SK-N-SH treated with all-trans-retinoic acid at 6 μM for 48 hours (cell line): Measurements from ENCODE around the gene CD200R1L.

Source experiments
- ATAC-seq: fragments of 200-7000 bp; cut with Tn5 transposase; 3 replicates; pipeline ENCODE4 v1.9.1; 2020; ENCODE audit warnings: mild to moderate bottlenecking, moderate library complexity
- ARNTL ChIP-seq: fragments of 450-650 bp; formaldehyde crosslinking; IDR thresholded peaks from 2 replicates; pipeline ENCODE4 v1.5.0; 2020; ENCODE audit warnings: low read depth, mild to moderate bottlenecking, moderate library complexity, borderline replicate concordance
- BACH2 ChIP-seq: fragments of 250-450 bp; sonication (Bioruptor Pico); IDR thresholded peaks from 2 replicates; pipeline ENCODE4 v1.9.0; 2021; ENCODE audit warnings: mild to moderate bottlenecking, borderline replicate concordance
- ESRRG ChIP-seq: fragments of 250-450 bp; sonication (Bioruptor Pico); IDR thresholded peaks from 2 replicates; pipeline ENCODE4 v1.6.1; 2021; ENCODE audit warnings: mild to moderate bottlenecking
- GLIS3 ChIP-seq: fragments of 250-450 bp; sonication (Bioruptor Pico); IDR thresholded peaks from 2 replicates; pipeline ENCODE4 v1.5.0; 2020; ENCODE audit warnings: mild to moderate bottlenecking, moderate library complexity
- ISL1 ChIP-seq: fragments of 250-450 bp; sonication (Bioruptor Pico); IDR thresholded peaks from 2 replicates; pipeline ENCODE4 v2.1.2; 2022; ENCODE audit warnings: mild to moderate bottlenecking, moderate library complexity
- OSR1 ChIP-seq: fragments of 250-450 bp; sonication (Bioruptor Pico); IDR thresholded peaks from 2 replicates; pipeline ENCODE4 v1.8.0; 2022; ENCODE audit warnings: moderate library complexity, mild to moderate bottlenecking, inconsistent platforms
- PATZ1 ChIP-seq: fragments of 250-450 bp; sonication (Bioruptor Pico); IDR thresholded peaks from 2 replicates; pipeline ENCODE4 v1.8.0; 2020; ENCODE audit warnings: mild to moderate bottlenecking, moderate library complexity, borderline replicate concordance
- POU6F1 ChIP-seq: fragments of 250-450 bp; sonication (Bioruptor Pico); IDR thresholded peaks from 2 replicates; pipeline ENCODE4 v1.8.0; 2021; ENCODE audit warnings: low read depth, mild to moderate bottlenecking, moderate library complexity, borderline replicate concordance
- RARB ChIP-seq: fragments of 250-450 bp; sonication (Bioruptor Pico); IDR thresholded peaks from 2 replicates; pipeline ENCODE4 v1.8.0; 2021; ENCODE audit warnings: mild to moderate bottlenecking, moderate library complexity
- TCF4 ChIP-seq: fragments of 250-450 bp; sonication (Bioruptor Pico); IDR thresholded peaks from 2 replicates; pipeline ENCODE4 v1.8.0; 2021; ENCODE audit warnings: mild to moderate bottlenecking, moderate library complexity, borderline replicate concordance
- TOX ChIP-seq: fragments of 250-450 bp; sonication (Bioruptor Pico); IDR thresholded peaks from 2 replicates; pipeline ENCODE4 v1.8.0; 2021; ENCODE audit warnings: mild to moderate bottlenecking, moderate library complexity, borderline replicate concordance
- TSHZ2 ChIP-seq: fragments of 250-450 bp; sonication (Bioruptor Pico); IDR thresholded peaks from 2 replicates; pipeline ENCODE4 v1.5.0; 2020; ENCODE audit warnings: mild to moderate bottlenecking, moderate library complexity
- ZC3H10 ChIP-seq: fragments of 250-450 bp; sonication (Bioruptor Pico); IDR thresholded peaks from 2 replicates; pipeline ENCODE4 v1.5.1; 2021; ENCODE audit warnings: mild to moderate bottlenecking, moderate library complexity
- ZFP3 ChIP-seq: fragments of 250-450 bp; sonication (Bioruptor Pico); IDR thresholded peaks from 2 replicates; pipeline ENCODE4 v1.5.0; 2020; ENCODE audit warnings: mild to moderate bottlenecking, moderate library complexity
- ZFP30 ChIP-seq: fragments of 450-650 bp; formaldehyde crosslinking; IDR thresholded peaks from 2 replicates; pipeline ENCODE4 v1.5.0; 2022; ENCODE audit warnings: mild to moderate bottlenecking, moderate library complexity
- ZNF565 ChIP-seq: fragments of 450-650 bp; formaldehyde crosslinking; conservative IDR thresholded peaks from 2 replicates; pipeline ENCODE4 v1.5.0; 2020; ENCODE audit warnings: low read depth, mild to moderate bottlenecking, moderate library complexity
- ZNF8 ChIP-seq: fragments of 450-650 bp; formaldehyde crosslinking; IDR thresholded peaks from 2 replicates; pipeline ENCODE4 v1.5.0; 2020; ENCODE audit warnings: mild to moderate bottlenecking, moderate library complexity
- TF ChIP-seq, protein P1 (sequence below): fragments of 250-450 bp; sonication (Bioruptor Pico); IDR thresholded peaks from 2 replicates; pipeline ENCODE4 v1.5.1; 2020; ENCODE audit warnings: low read depth, mild to moderate bottlenecking, moderate library complexity

Gene CD200R1L

GRCh38 chr3:112786881-112787579, 59.6 kb downstream of the CD200R1L start (continued):
- TF ChIP-seq ARNTL (CRISPR knock-in tag), result no peak
- TF ChIP-seq ZFP30, result no peak

- ATAC-seq, result no peak
- TF ChIP-seq, protein P1, sequence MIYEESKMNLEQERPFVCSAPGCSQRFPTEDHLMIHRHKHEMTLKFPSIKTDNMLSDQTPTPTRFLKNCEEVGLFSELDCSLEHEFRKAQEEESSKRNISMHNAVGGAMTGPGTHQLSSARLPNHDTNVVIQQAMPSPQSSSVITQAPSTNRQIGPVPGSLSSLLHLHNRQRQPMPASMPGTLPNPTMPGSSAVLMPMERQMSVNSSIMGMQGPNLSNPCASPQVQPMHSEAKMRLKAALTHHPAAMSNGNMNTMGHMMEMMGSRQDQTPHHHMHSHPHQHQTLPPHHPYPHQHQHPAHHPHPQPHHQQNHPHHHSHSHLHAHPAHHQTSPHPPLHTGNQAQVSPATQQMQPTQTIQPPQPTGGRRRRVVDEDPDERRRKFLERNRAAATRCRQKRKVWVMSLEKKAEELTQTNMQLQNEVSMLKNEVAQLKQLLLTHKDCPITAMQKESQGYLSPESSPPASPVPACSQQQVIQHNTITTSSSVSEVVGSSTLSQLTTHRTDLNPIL (CRISPR knock-in tag), result no peak
- TF ChIP-seq RARB (CRISPR knock-in tag) (no peak), ZFP3 (no peak), ZC3H10 (CRISPR knock-in tag) (no peak), ISL1 (CRISPR knock-in tag) (no peak), ARNTL (CRISPR knock-in tag) (no peak), POU6F1 (CRISPR knock-in tag) (no peak), BACH2 (CRISPR knock-in tag) (no peak), PATZ1 (CRISPR knock-in tag) (no peak), ZNF565 (CRISPR knock-in tag) (no peak), OSR1 (no peak), GLIS3 (no peak)
- TF ChIP-seq, all 23 proteins: peak for 0
Measured at GRCh38 chr3:112786002-112786590, 60.6 kb downstream of the CD200R1L start.

DNA sequence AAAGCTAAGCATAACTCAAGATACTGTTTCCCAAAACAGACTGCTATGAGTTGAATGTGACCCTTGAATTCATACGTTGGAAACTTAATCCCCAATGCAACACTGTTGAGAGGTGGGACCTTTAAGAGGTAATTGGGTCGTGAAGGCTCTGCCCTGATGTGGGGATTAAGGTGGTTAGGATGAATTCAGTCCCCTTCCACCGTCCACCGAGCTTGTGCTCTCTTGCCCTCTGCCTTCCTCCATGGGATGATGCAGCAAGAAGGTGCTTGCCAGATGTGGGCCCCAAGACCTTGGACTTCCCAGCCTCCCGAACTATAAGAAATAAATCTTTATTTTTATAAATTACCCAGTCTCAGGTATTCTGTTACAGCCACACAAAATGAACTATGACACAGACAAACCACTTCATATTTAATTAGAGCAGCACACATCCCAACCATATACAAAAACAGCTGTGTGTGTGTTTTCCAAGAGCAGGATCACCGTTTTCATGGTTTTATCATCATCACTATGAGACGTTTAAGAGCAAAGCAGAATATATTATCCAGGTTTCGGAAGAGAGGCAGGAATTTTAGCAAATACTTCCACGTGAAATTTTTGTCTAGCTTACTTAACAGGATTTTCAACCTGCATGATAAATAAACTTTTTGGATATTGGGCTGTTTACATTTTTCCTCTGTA, 61.2 kb downstream of the CD200R1L start:
- TF ChIP-seq TSHZ2 (CRISPR knock-in tag), result no peak
- TF ChIP-seq PATZ1 (CRISPR knock-in tag), result no peak
- TF ChIP-seq ZNF565 (CRISPR knock-in tag), result no peak
- no peak for TF ChIP-seq OSR1
- no peak for TF ChIP-seq ZNF8 (CRISPR knock-in tag)
- no peak for TF ChIP-seq ESRRG (CRISPR knock-in tag)
- no peak for TF ChIP-seq RARB (CRISPR knock-in tag)
- TF ChIP-seq BACH2 (CRISPR knock-in tag), result no peak
- TF ChIP-seq, protein P1 (CRISPR knock-in tag), result no peak
- TF ChIP-seq TOX (CRISPR knock-in tag), result no peak
- TF ChIP-seq ZC3H10 (CRISPR knock-in tag), result no peak
- no peak for TF ChIP-seq GLIS3
- TF ChIP-seq TCF4, result no peak
- TF ChIP-seq POU6F1 (CRISPR knock-in tag), result no peak
- TF ChIP-seq, all 23 proteins: peak for 0
- no peak for ATAC-seq
